Effector memory CD4-positive, alpha-beta T cell (primary cell): Measurements from ENCODE around the gene TMEM40.
"Not testable (repeated sequence)": the region's sequence is repeated elsewhere in the genome, so short reads cannot be mapped to it uniquely, and the experiment has no call there.

ENCODE experiments used
- DNase-seq, 3 donors: peaks; one replicate each; pipeline ENCODE4 v3.0.0-alpha.2; 2020
- H3K27ac ChIP-seq: 2 replicates; pipeline ENCODE4 v1.7.0; 2013; ENCODE audit warnings: mild to moderate bottlenecking, low read length, moderate library complexity; ENCODE audit not compliant: insufficient read depth, poor library complexity, severe bottlenecking
- H3K27me3 ChIP-seq: replicated peaks from 2 replicates; pipeline ENCODE4 v1.7.0; 2013; ENCODE audit warnings: mild to moderate bottlenecking, low read length; ENCODE audit not compliant: insufficient read depth, control insufficient read depth, poor library complexity, severe bottlenecking
- H3K36me3 ChIP-seq: 2 replicates; pipeline ENCODE4 v1.7.0; 2013; ENCODE audit warnings: mild to moderate bottlenecking, low read length, moderate library complexity; ENCODE audit not compliant: control insufficient read depth, insufficient read depth
- H3K4me1 ChIP-seq: 2 replicates; pipeline ENCODE4 v1.7.0; 2013; ENCODE audit warnings: low read length, mild to moderate bottlenecking; ENCODE audit not compliant: control insufficient read depth, insufficient read depth, poor library complexity, severe bottlenecking
- H3K4me3 ChIP-seq: 2 replicates; pipeline ENCODE4 v1.7.0; 2013; ENCODE audit warnings: low read length, low read depth, mild to moderate bottlenecking; ENCODE audit not compliant: insufficient read depth, poor library complexity, severe bottlenecking
- H3K9me3 ChIP-seq: 2 replicates; pipeline ENCODE4 v1.7.0; 2013; ENCODE audit warnings: mild to moderate bottlenecking, low read length, moderate library complexity; ENCODE audit not compliant: control insufficient read depth

Gene TMEM40

DNA sequence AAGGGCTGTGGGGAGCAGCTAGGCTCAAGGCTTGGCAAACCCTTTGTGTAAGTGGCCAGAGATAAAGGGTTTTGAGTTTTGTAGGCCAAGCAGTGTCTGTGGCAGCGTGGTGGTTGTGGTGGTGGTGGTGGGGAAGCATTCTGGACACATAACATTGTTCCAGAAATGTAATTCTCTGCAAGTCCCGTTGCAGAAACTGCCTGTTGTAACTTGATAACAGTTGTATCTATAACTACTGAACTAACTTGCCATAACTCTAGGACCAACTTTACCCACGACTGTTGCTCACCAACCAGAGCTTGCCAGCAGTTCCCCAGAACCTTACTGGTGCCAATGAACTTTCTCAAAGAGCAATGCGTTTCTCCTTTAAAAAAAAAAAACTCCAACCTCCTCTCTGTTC is 18.1 kb upstream of the TMEM40 start:
- H3K4me1 ChIP-seq, result no peaks in the 10 kb centered on the region
- no peak overlapping the region for H3K27ac ChIP-seq
- no peaks in the 10 kb centered on the region for H3K36me3 ChIP-seq
- no peak for DNase-seq
- H3K9me3 ChIP-seq, result no peaks in the 10 kb centered on the region
- H3K27me3 ChIP-seq, result no peaks in the 10 kb centered on the region
- H3K4me3 ChIP-seq, result no peak overlapping the region

DNA sequence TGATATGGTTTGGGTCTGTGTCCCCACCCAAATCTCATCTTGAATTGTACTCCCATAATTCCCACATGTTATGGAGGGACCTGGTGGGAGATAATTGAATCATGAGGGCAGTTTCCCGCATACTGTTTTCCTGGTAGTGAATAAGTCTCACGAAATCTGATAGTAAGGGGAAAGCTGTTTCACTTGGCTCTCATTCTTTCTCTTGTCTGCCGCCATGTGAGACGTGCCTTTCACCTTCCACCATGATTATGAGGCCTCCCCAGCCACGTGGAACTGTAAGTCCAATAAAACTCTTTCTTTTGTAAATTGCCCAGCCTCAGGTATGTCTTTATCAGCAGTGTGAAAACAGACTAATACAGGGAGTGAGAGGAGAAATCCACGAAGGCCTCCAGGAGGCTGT is 16.9 kb upstream of the TMEM40 start:
- not testable (repeated sequence) for H3K27me3 ChIP-seq, H3K9me3 ChIP-seq, H3K27ac ChIP-seq, H3K36me3 ChIP-seq, H3K4me3 ChIP-seq, DNase-seq, H3K4me1 ChIP-seq

DNA sequence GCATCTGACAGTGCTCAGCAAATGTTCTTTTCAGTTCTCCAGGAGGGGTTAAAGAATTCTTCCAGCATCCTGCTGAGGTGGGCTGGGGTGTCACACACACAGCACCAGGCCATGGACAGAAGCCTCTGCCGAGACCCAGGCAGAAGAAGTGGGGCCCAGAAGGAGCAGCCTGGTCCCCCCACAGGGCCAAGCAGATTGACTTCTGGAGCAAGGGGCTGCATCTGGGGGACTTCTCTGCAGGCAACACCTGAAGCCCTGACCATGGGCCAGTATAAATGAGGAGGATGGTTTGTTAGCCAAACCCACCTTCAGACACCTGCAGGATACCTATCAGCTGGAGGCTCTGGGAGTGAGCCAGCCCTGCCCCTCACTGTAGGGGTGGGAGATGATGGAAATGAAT is 16.2 kb upstream of the TMEM40 start:
- Histone ChIP-seq H3K36me3 (no peaks in the 10 kb centered on the region), H3K4me1 (no peaks in the 10 kb centered on the region), H3K27ac (no peak overlapping the region), H3K27me3 (no peaks in the 10 kb centered on the region), H3K9me3 (no peaks in the 10 kb centered on the region), H3K4me3 (no peak overlapping the region)
- no peak for DNase-seq

DNA sequence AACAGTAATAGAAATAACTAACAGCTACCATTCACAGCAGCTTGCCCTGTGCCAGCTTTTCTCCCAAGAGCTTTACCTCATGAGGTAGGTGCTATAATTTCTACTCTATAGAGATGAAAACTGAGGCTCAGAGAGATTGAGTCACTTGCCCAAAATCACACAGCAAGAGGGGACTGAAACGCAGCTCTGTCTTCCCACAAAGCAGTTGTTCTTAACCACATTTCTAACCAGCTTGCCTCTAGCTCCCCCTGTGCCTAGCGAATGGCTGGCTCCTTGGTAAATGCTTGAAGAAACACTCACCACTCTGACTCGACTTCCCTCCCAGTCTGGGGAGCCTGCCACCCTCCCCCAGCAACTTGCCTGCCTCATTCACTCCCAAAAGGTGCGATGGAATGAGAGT is 15.6 kb upstream of the TMEM40 start:
- Histone ChIP-seq H3K27me3 (no peaks in the 10 kb centered on the region), H3K4me3 (no peak overlapping the region), H3K4me1 (no peaks in the 10 kb centered on the region), H3K9me3 (no peaks in the 10 kb centered on the region), H3K36me3 (no peaks in the 10 kb centered on the region), H3K27ac (no peak overlapping the region)
- no peak for DNase-seq

DNA sequence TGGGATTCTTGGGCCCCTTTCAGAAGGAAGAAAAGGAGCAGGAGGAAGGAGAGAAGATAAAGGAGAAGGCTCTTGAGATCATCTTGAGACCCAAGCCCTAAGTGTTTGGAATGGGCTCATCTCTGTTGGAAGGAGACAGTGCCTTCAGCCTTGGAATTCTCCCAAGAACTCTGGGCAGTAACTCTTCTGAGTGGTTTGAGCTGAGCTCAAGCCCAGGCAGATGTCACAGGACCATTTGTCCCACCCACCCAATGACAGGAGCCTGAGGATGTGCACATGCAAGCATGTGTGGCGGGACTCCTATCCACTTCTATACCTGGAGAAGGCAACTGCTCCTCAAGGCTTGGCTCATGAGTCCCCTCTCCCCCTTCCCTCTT is 14.6 kb upstream of the TMEM40 start:
- DNase-seq, result no peak
- no peaks in the 10 kb centered on the region for H3K27me3 ChIP-seq
- H3K27ac ChIP-seq, result no peak overlapping the region
- no peaks in the 10 kb centered on the region for H3K9me3 ChIP-seq
- no peaks in the 10 kb centered on the region for H3K4me1 ChIP-seq
- H3K4me3 ChIP-seq, result no peak overlapping the region
- H3K36me3 ChIP-seq, result no peaks in the 10 kb centered on the region

DNA sequence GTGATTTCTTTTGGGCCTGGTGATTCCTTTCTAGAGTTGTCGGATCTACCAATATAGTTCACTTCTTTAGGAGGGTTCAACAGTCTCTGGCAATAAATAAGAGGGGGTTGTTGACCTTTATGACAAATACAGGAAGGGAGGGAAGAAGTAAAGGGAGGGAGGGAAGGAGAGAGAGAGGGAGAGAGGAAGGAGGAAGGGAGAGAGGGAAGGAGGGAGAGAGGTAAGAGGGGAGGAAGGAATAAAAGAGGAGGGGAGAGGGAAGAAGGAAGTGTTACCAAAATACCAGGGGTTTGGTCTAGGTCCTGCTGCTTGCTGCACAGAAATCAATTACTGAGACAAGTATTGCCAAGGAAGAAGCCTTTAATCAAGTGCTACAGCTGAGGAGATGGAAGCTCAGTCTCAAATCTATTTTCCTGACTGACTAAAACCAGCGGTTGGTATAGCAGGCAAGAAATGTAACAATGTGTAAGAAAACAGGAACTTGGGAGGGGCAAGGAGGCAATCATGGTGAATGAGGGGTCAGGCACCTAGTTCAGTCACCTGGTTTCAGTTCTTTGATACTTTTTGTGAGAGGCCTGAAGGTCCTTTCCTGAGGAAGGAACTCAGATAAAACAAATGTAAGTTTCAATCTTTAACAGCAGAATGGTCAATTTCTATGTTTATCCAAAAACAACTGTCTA is 14.1 kb upstream of the TMEM40 start:
- Histone ChIP-seq H3K36me3 (no peaks in the 10 kb centered on the region), H3K27me3 (no peaks in the 10 kb centered on the region), H3K27ac (no peak overlapping the region), H3K4me3 (no peak overlapping the region), H3K9me3 (no peaks in the 10 kb centered on the region), H3K4me1 (no peaks in the 10 kb centered on the region)
- DNase-seq, result no peak

DNA sequence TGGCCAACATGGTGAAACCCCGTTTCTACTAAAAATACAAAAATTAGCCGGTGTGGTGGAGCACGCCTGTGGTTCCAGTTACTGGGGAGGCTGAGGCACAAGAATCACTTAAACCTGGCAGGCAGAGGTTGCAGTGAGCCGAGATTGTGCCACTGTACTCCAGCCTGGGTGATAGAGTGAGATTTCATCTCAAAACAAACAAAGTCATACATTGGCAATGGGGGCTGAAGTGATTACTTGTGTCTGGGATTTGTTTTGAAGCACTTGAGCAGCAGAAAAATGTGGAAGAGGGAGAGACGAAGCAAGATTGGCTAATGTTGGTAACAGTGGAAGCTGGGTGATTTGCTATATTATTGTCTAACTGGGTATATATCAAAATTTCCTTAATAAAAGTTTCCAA is 13.4 kb upstream of the TMEM40 start:
- Histone ChIP-seq H3K4me1 (no peaks in the 10 kb centered on the region), H3K27me3 (no peaks in the 10 kb centered on the region), H3K4me3 (no peak overlapping the region), H3K36me3 (no peaks in the 10 kb centered on the region), H3K9me3 (no peaks in the 10 kb centered on the region), H3K27ac (no peak overlapping the region)
- no peak for DNase-seq

DNA sequence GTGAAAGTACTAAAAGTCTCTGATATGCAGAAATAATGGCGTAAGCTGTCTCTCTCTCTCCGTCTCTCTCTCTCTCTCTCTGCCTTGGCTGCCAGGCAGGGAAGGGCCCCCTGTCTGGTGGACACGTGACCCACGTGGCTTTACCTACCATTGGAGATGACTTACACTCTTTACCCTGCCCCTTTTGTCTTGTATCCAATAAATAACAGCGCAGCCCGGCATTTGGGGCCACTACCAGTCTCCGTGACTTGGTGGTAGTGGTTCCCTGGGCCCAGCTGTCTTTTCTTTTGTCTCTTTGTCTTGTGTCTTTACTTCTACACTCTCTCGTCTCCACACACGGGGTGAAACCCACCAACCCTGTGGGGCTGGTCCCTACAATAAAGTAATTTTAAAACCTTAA is 12.2 kb upstream of the TMEM40 start:
- no peaks in the 10 kb centered on the region for H3K9me3 ChIP-seq
- H3K4me1 ChIP-seq, result no peaks in the 10 kb centered on the region

DNA sequence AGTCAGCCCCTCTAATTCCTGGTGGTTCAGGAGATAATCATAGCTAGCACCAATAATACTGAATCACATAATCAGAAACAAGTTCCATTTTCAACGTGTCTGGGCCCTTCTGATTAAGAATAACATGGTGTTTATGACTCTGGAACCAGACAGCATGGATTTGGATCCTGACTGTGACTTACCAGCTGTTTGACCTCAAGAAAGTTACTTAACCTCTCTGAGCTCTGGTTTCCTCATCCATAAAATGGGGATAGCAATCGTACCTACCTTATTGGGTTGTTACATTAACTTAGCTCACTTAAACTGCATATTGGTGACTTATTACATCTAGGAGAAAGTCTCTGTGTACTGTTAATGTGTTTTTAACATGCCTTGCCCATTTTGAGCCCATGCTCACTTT is 10.7 kb upstream of the TMEM40 start:
- no peak for DNase-seq
- Histone ChIP-seq H3K36me3 (no peaks in the 10 kb centered on the region), H3K4me3 (no peak overlapping the region), H3K9me3 (no peaks in the 10 kb centered on the region), H3K27ac (no peak overlapping the region), H3K4me1 (no peaks in the 10 kb centered on the region), H3K27me3 (no peaks in the 10 kb centered on the region)

More for the DNA sequence above, 12.2 kb upstream of the TMEM40 start:
- no peak overlapping the region for H3K27ac ChIP-seq
- H3K36me3 ChIP-seq, result no peaks in the 10 kb centered on the region
- no peaks in the 10 kb centered on the region for H3K27me3 ChIP-seq
- H3K4me3 ChIP-seq, result no peak overlapping the region
- DNase-seq, result no peak

DNA sequence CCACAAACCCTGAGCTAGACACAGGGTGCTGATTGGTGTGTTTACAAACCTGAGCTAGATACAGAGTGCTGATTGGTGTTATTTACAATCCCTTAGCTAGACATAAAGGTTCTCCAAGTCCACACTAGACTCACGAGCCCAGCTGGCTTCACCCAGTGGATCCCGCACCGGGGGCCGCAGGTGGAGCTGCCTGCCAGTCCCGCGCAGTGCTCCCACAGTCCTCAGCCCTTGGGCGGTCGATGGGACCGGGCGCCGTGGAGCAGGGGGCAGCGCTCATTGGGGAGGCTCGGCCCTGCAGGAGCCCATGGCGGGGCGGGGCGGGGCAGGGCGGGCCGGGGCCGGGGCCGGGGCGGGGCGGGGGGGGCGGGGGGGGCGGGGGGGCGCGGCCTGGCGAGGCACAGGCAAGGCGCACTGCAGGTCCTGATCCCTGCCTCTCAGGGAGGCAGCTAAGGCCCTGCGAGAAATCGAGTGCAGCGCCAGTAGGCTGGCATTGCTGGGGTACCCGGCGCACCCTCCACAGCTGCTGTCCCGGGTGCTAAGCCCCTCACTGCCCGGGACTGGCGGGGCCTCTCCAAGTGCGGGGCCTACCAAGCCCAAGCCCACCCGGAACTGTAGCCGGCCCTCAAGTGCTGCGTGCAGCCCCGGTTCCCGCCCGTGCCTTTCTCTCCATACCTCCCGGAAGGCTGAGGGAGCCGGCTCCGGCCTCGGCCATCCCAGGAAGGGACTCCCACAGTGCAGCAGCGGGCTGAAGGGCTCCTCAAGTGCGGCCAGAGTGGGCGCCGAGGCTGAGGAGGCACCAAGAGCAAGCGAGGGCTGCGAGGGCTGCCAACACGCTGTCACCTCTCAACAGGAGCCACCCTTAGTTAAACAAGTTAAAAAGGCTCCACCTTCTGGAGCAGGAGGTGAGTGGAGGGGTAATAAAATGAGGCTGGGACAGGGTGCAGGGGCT is 9.8 kb upstream of the TMEM40 start:
- no peak for DNase-seq
- no peak overlapping the region for H3K27ac ChIP-seq
- no peaks in the 10 kb centered on the region for H3K27me3 ChIP-seq
- H3K36me3 ChIP-seq, result no peaks in the 10 kb centered on the region
- no peaks in the 10 kb centered on the region for H3K4me1 ChIP-seq
- H3K9me3 ChIP-seq, result no peaks in the 10 kb centered on the region
- H3K4me3 ChIP-seq, result no peak overlapping the region
